Hepatic stellate cell (primary cell): ENCODE data around the gene SYNJ2.

Source experiments
- DNase-seq: peaks from one replicate; pipeline ENCODE4 v3.0.0; 2011; ENCODE audit warnings: low spot score

Gene SYNJ2

GRCh38 chr6:157997893-157998608 lies 16.4 kb downstream of the SYNJ2 start:
- DNase-seq, result no peak

GRCh38 chr6:157998707-157999167 lies 17.1 kb downstream of the SYNJ2 start:
- no peak for DNase-seq

GRCh38 chr6:157999168-158000051 lies 17.7 kb downstream of the SYNJ2 start:
- no peak for DNase-seq

- DNase-seq, result no peak
Observed at GRCh38 chr6:158000530-158001307, 19.1 kb downstream of the SYNJ2 start.

GRCh38 chr6:158002249-158002950 lies 20.7 kb downstream of the SYNJ2 start:
- no peak for DNase-seq

- DNase-seq, result peak; percentile 91
Observed at GRCh38 chr6:158002951-158003853, 21.5 kb downstream of the SYNJ2 start.

GRCh38 chr6:158003910-158004700 lies 22.4 kb downstream of the SYNJ2 start:
- no peak for DNase-seq

- no peak for DNase-seq
Observed at GRCh38 chr6:158004701-158005095, 23.0 kb downstream of the SYNJ2 start.

GRCh38 chr6:158005626-158006180 lies 24.0 kb downstream of the SYNJ2 start:
- DNase-seq, result no peak

- no peak for DNase-seq
Observed at GRCh38 chr6:158006331-158006730, 24.7 kb downstream of the SYNJ2 start.

GRCh38 chr6:158006821-158007570 lies 25.3 kb downstream of the SYNJ2 start:
- no peak for DNase-seq

GRCh38 chr6:158008864-158009113 lies 27.1 kb downstream of the SYNJ2 start:
- DNase-seq, result no peak

- peak; percentile 56 for DNase-seq
Observed at GRCh38 chr6:158009114-158009891, 27.6 kb downstream of the SYNJ2 start.

- no peak for DNase-seq
Observed at GRCh38 chr6:158009935-158010585, 28.4 kb downstream of the SYNJ2 start.

GRCh38 chr6:158010591-158011477 lies 29.2 kb downstream of the SYNJ2 start:
- no peak for DNase-seq

GRCh38 chr6:158011478-158011920 lies 29.8 kb downstream of the SYNJ2 start:
- no peak for DNase-seq
